WERI-Rb-1 (cell line): ENCODE results near the gene LHX2.

Source experiments
- DNase-seq: peaks from one replicate; pipeline ENCODE4 v3.0.0-alpha.2; 2020
- H3K27ac ChIP-seq: fragments of 250-450 bp; sonication (Bioruptor Pico); 2 replicates; pipeline ENCODE4 v1.5.1; 2020; ENCODE audit warnings: mild to moderate bottlenecking, moderate library complexity
- H3K27me3 ChIP-seq: fragments of 250-450 bp; sonication (Bioruptor Pico); 2 replicates; pipeline ENCODE4 v1.5.1; 2021; ENCODE audit warnings: mild to moderate bottlenecking, low read depth, moderate library complexity; ENCODE audit not compliant: insufficient read depth, severe bottlenecking
- H3K36me3 ChIP-seq: fragments of 250-450 bp; sonication (Bioruptor Pico); 2 replicates; pipeline ENCODE4 v1.5.1; 2020; ENCODE audit warnings: mild to moderate bottlenecking, moderate library complexity
- H3K4me3 ChIP-seq: 2 replicates; pipeline ENCODE4 v1.5.1; 2011; ENCODE audit warnings: low read depth, mild to moderate bottlenecking, control low read depth, low read length
- H3K9me3 ChIP-seq: fragments of 250-450 bp; sonication (Bioruptor Pico); 2 replicates; pipeline ENCODE4 v1.5.1; 2021; ENCODE audit warnings: mild to moderate bottlenecking, moderate library complexity; ENCODE audit not compliant: severe bottlenecking
- CTCF ChIP-seq: IDR thresholded peaks from 2 replicates; pipeline ENCODE4 v1.5.1; 2011; ENCODE audit warnings: low read depth, mild to moderate bottlenecking, control low read depth, inconsistent platforms, low read length

The LHX2 gene, protein sequence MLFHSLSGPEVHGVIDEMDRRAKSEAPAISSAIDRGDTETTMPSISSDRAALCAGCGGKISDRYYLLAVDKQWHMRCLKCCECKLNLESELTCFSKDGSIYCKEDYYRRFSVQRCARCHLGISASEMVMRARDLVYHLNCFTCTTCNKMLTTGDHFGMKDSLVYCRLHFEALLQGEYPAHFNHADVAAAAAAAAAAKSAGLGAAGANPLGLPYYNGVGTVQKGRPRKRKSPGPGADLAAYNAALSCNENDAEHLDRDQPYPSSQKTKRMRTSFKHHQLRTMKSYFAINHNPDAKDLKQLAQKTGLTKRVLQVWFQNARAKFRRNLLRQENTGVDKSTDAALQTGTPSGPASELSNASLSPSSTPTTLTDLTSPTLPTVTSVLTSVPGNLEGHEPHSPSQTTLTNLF

GRCh38 chr9:124011460-124012301 lies at the start of gene LHX2:
Gene LHX2 (plus strand): TSS chr9:124011768. CDS start chr9:124012349, 581 bp downstream.
- Histone ChIP-seq H3K27me3 (no peaks in the 10 kb centered on the region), H3K4me3 (no peak within 1 kb of the TSS), H3K27ac (no peak within 1 kb of the TSS), H3K36me3 (no peaks in the 10 kb centered on the region), H3K9me3 (peaks cover 2% of the 10 kb centered on the region)
- no peak for TF ChIP-seq CTCF
- DNase-seq: no peak

DNA sequence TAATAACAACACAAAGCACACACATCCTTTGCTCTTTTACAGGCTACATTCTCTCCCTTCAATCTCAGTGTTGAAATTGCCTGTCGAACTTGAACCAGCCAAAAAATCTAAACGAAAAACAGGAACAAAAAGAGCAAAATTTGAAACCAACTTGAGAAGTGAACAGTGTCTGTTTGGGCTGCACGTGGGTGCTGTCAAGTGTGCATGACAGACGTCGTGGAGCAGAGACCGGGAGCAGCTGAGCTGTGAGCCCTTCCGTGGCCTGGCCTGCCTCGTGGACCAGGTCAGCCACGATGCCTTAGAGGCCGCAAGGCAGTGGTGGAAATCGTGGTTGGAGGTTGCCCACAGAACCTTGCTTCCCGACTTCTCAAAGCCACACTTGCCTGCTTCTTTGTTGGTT lies 46.8 kb upstream of the LHX2 start:
- Histone ChIP-seq H3K27me3 (no peaks in the 10 kb centered on the region), H3K4me3 (no peak overlapping the region), H3K27ac (no peak overlapping the region), H3K9me3 (no peaks in the 10 kb centered on the region), H3K36me3 (no peaks in the 10 kb centered on the region)
- no peak for DNase-seq
- no peak for TF ChIP-seq CTCF

GRCh38 chr9:123965801-123966686 lies 45.5 kb upstream of the LHX2 start:
- Histone ChIP-seq H3K4me3 (no peak overlapping the region), H3K27me3 (no peaks in the 10 kb centered on the region), H3K9me3 (no peaks in the 10 kb centered on the region), H3K36me3 (no peaks in the 10 kb centered on the region), H3K27ac (no peak overlapping the region)
- DNase-seq: no peak
- no peak for TF ChIP-seq CTCF

- no peak for TF ChIP-seq CTCF
- Histone ChIP-seq H3K27me3 (no peaks in the 10 kb centered on the region), H3K4me3 (no peak overlapping the region), H3K9me3 (peaks cover 9% of the 10 kb centered on the region), H3K36me3 (no peaks in the 10 kb centered on the region), H3K27ac (no peak overlapping the region)
- DNase-seq: no peak
Measured at GRCh38 chr9:123967323-123967722, 44.2 kb upstream of the LHX2 start.

DNA sequence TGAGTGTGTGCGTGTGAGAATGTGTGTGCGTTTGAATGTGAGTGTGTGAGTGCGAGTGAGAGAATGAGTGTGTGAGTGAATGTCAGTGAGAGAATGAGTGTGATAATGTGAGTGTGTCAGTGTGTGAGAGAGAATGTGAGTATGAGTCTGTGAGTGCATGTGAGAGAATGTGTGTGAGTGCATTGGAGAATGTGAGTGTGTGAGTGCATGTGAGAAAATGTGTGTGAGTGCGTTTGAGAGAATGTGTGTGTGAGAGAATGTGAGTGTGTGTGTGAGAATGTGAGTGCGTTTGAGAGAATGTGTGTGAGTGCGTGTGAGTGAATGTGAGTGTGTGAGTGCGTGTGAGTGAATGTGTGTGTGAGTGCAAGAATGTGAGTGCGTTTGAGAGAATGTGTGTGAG lies 39.0 kb upstream of the LHX2 start:
- no peak overlapping the region for H3K4me3 ChIP-seq
- DNase-seq: no peak
- TF ChIP-seq CTCF: no peak
- H3K27me3 ChIP-seq: no peaks in the 10 kb centered on the region
- H3K36me3 ChIP-seq: no peaks in the 10 kb centered on the region
- H3K9me3 ChIP-seq: peaks cover 15% of the 10 kb centered on the region
- no peak overlapping the region for H3K27ac ChIP-seq
